HG03139 (cell line): ENCODE data around the gene KCNJ6.
"Not testable (repeated sequence)": the region's sequence is repeated elsewhere in the genome, so short reads cannot be mapped to it uniquely, and the experiment has no call there.

Source experiments
- ATAC-seq: cut with Tn5 transposase; IDR thresholded peaks from one replicate; pipeline ENCODE4 v1.9.1; 2021; ENCODE audit not compliant: unreplicated experiment

The KCNJ6 gene

GRCh38 chr21:37784591-37785318 is 131.5 kb downstream of the KCNJ6 start:
- ATAC-seq = no peak

GRCh38 chr21:37783016-37783415 is 133.2 kb downstream of the KCNJ6 start:
- no peak for ATAC-seq

GRCh38 chr21:37780991-37781983 is 135.0 kb downstream of the KCNJ6 start:
- no peak for ATAC-seq

- no peak for ATAC-seq
Observed at GRCh38 chr21:37771181-37771580, 145.1 kb downstream of the KCNJ6 start.

- no peak for ATAC-seq
Observed at GRCh38 chr21:37770461-37770860, 145.8 kb downstream of the KCNJ6 start.

DNA sequence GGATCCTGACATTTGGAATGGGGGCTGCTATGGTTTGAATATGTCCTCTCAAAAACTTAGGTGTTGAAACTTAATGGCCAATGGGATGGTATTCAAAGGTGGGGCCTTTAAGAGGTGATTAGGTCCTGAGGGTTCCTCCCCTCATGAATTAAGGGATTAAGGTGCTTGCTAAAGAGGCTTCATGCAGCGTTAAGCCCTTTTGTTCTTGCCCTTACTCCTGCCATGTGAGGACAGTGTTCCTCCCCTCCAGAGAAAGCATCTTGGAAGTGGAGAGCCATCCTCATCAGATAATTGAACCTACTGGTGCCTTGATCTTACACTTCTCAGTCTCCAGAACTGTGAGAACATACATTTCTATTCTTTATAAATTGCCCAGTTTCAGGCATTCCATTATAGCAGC is 146.6 kb downstream of the KCNJ6 start:
- ATAC-seq = no peak

- no peak for ATAC-seq
Observed at GRCh38 chr21:37767984-37768383, 148.3 kb downstream of the KCNJ6 start.

DNA sequence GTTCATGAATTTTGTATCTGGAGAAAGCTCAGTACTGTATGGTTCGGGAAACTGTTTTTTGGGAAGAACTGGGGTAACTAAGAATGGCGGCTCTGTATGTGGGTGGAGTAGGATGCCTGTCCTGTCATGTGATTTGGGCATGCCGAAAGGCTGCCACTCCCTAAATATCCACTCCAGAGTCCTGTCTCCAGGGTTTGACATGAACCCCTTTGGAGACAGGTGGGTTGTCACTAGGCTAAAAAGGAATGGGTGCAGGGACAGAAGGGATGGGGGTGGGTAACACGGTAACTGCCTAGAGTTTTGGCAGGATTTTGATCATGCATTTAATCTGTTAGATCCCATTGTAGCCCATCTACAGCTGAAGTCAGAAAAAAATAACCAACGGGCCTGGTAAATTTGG is 150.1 kb downstream of the KCNJ6 start:
- no peak for ATAC-seq

DNA sequence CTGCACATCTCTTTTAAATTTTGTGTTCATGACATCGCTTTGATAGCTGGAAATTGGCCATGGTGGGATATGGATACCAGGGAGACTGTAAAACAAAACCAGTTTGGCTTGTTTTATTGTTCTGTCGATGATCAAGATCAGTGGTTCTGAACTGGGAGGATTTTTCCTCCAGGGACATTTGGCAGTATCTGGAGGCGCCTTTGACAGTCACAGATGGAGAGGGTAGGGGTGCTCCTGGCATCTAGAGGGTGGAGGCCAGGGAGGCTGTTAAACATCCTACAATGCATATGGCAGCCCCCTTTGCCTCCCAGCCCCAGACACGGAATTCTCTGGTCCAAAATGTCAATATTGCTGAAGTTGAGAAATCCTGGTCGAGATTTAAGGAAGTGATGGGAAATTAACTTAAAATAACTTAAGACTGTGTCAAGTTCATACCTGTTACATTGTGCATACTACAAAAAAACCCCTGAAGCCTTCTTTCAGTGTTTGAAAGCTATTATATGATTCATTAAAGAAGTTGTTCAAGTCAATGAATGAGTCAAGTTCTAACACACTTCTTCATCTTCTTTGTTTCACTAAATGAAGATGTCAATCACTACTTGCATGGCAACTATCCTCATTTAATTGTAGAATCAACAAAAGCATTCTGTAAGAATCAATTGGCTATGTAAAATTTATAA is 150.9 kb downstream of the KCNJ6 start:
- ATAC-seq = no peak

- ATAC-seq = no peak
Observed at GRCh38 chr21:37764691-37765090, 151.6 kb downstream of the KCNJ6 start.

DNA sequence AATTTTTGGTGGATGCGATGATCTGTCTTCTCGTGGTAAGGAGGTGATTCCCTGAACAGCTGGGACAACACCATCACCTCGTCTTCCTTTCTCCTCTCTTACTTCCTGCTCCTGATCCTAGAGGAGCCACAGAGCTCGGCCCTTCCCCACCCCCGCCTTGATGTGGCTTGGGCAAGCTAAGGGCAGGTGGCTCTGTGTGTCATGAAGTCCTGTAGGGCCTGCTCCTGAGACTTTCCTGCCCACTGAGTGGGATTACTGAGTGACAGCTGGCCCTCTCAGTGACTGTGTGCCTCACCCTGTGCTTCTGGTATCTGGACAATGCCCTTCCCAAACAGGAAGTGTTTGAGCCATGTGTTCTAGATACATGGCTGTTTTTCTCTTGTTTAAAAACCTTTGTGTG is 153.0 kb downstream of the KCNJ6 start:
- no peak for ATAC-seq

GRCh38 chr21:37762606-37763005 is 153.7 kb downstream of the KCNJ6 start:
- ATAC-seq = no peak

GRCh38 chr21:37761406-37761805 is 154.9 kb downstream of the KCNJ6 start:
- ATAC-seq = not testable (repeated sequence)

GRCh38 chr21:37759777-37760176 is 156.5 kb downstream of the KCNJ6 start:
- ATAC-seq = no peak

DNA sequence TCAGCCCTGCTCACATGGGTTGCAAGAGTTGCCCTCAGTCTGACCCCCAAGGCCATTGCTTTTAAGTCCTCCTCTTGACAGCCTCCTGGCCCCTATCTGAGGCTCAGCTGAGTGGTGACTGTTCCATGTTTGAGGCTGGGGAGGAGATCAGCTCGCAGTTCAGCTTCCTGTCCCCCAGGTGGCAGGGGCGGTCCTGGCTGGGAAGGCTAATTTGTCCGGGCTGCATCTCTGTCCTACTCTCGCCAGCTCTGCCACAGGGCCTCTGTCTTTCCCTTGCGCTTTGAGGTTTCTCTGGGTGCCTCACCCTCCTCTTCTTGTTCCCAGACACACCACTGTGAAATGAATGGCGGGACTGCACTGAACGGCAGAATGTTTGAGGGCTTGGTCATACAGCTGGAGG is 157.3 kb downstream of the KCNJ6 start:
- no peak for ATAC-seq

DNA sequence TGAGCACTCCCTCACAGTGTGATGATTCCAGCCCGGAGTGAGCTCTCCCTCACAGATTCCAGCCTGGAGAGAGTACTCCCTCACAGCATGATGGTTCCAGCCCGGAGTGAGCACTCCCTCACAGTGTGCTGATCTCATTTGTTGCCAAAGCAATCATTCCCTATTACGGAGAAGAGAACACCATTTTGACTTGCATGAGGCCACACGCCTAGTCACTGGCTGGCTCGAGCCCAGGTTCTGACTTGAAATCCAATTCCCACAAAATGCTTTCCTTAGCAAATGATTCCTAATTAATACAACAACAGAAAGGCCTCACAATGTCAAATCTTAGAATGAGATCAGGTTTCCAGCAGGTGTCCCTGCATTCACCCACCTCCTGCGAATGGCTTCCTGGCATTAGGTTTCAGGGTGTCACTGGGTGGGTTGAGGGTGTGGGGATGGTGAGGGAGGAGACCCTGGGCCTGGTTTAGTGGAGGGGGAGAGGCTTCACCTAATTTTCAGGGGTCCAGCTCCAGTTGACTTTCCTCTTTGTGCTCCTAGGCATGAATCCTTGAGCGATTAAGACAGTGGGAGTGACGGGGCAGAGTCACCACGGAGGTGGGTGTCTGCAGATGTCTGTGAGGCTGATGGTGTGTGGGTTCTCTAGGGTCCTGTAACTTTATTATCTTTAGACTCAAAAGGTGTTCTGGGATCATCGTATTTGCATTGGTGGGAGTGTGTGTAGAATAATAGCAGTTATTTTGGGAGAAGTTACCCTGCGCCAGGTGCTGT is 158.5 kb downstream of the KCNJ6 start:
- no peak for ATAC-seq

DNA sequence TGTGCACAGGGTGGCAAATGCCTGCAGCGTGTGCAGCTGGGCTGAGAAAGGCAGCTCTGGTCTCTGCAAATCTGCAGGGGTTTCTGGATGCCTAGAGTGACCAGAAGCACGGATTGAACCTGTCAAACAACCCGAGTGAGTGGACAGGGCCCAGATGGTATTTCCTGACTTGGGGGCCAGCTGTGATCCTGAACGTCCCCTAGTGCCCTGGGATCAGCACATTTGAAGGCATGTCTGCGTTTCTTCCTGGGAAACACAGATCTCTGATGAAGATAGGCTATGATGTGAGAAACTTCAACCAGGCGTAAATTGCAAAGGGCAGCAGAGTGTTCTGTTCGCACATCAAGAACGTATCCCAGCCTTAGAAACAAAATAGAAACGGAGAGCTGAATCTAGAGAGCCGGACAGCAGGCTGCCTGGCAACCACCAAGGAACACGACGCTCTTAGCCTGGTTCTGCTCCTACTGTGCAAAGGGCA is 163.1 kb downstream of the KCNJ6 start:
- ATAC-seq = no peak

- ATAC-seq = no peak
Observed at GRCh38 chr21:37751268-37751975, 164.8 kb downstream of the KCNJ6 start.

GRCh38 chr21:37749132-37749531 is 167.1 kb downstream of the KCNJ6 start:
- no peak for ATAC-seq

DNA sequence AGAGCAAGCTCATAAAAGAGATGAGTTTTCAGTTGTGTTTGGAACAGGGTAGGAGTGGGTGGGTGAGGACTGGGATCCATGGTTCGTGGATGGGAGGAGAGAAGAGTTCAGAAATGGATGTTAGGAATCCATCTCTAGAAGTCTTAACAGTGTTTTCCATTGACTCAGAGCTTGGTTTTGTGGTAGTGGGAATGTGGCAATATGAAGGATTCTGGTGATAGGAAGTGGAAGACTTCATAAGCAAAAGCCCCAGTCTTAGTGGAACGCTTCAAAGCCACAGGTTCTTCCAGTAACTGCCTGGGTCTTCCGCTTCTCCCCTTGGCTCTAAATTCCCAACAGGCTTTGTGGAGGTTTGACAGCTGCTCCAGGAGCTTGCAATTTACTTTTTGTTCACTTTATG is 167.9 kb downstream of the KCNJ6 start:
- no peak for ATAC-seq
